Posterior cingulate gyrus (tissue), 11 donors: ENCODE results near the gene PDE10A.
"Not testable (repeated sequence)": the region's sequence is repeated elsewhere in the genome, so short reads cannot be mapped to it uniquely, and the experiment has no call there.

Experiments
- DNase-seq, 10 donors: peaks; one replicate each; pipeline versions ENCODE4 v3.0.0 to v3.0.0-alpha.2; 2020 to 2021; ENCODE audit warnings: mixed read lengths in 3 of 10
- intact Hi-C: fragments of 100-400 bp; cut with DNase I; formaldehyde crosslinking; loops from one replicate; pipeline ENCODE4 v1.15.1; 2023

Gene PDE10A

GRCh38 chr6:165634101-165634880 is 28.8 kb downstream of the PDE10A start:
- no peak for DNase-seq
- intact Hi-C loops: no loop called here

- no peak for DNase-seq
- intact Hi-C loops: no loop called here
These were observed 30.8 kb downstream of the PDE10A start for GRCh38 chr6:165632194-165632593.

- no peak for DNase-seq
- intact Hi-C loops: no loop called here
These were observed 32.5 kb downstream of the PDE10A start for GRCh38 chr6:165630544-165630953.

GRCh38 chr6:165628955-165629354 is 34.1 kb downstream of the PDE10A start:
- no peak for DNase-seq

GRCh38 chr6:165627366-165627765 is 35.7 kb downstream of the PDE10A start:
- intact Hi-C loops: no loop called here
- DNase-seq: no peak

More at GRCh38 chr6:165628955-165629354, 34.1 kb downstream of the PDE10A start:
- intact Hi-C loops: no loop called here

- DNase-seq: no peak
- intact Hi-C loops: no loop called here
These were observed 36.3 kb downstream of the PDE10A start for GRCh38 chr6:165626711-165627110.

GRCh38 chr6:165624871-165625639 is 38.0 kb downstream of the PDE10A start:
- intact Hi-C loops: no loop called here
- DNase-seq: no peak

- DNase-seq: no peak
- intact Hi-C loops: no loop called here
These were observed 41.1 kb downstream of the PDE10A start for GRCh38 chr6:165621940-165622339.

- DNase-seq, intact Hi-C loops: not testable (repeated sequence)
These were observed 44.1 kb downstream of the PDE10A start for GRCh38 chr6:165618891-165619290.

- no peak for DNase-seq
- intact Hi-C loops: no loop called here
These were observed 44.8 kb downstream of the PDE10A start for GRCh38 chr6:165618241-165618640.

GRCh38 chr6:165617528-165617927 is 45.5 kb downstream of the PDE10A start:
- no peak for DNase-seq
- intact Hi-C loops: no loop called here

- no peak for DNase-seq
- intact Hi-C loops: no loop called here
These were observed 46.9 kb downstream of the PDE10A start for GRCh38 chr6:165616116-165616515.

GRCh38 chr6:165615636-165616035 is 47.4 kb downstream of the PDE10A start:
- DNase-seq: peak in 2 of 10 donors; percentile 13 to 30
- intact Hi-C loops: no loop called here

- peak in 2 of 10 donors; percentile 30 to 38 for DNase-seq
- intact Hi-C loops: no loop called here
These were observed 51.7 kb downstream of the PDE10A start for GRCh38 chr6:165611294-165611693.

- intact Hi-C loops, DNase-seq: not testable (repeated sequence)
These were observed 54.5 kb downstream of the PDE10A start for GRCh38 chr6:165608577-165608976.

- intact Hi-C loops: no loop called here
- DNase-seq: no peak
These were observed 56.4 kb downstream of the PDE10A start for GRCh38 chr6:165606740-165607008.

GRCh38 chr6:165605901-165606739 is 56.9 kb downstream of the PDE10A start:
- intact Hi-C loops: no loop called here
- no peak for DNase-seq

GRCh38 chr6:165605182-165605875 is 57.7 kb downstream of the PDE10A start:
- intact Hi-C loops: no loop called here
- no peak for DNase-seq

- intact Hi-C loops: no loop called here
These were observed 60.8 kb downstream of the PDE10A start for GRCh38 chr6:165602291-165602690.

GRCh38 chr6:165600606-165601005 is 62.4 kb downstream of the PDE10A start:
- intact Hi-C loops: no loop called here
- DNase-seq: no peak

More at GRCh38 chr6:165602291-165602690, 60.8 kb downstream of the PDE10A start:
- no peak for DNase-seq
